HepG2 (cell line): ENCODE results near the gene PAIP2. TPM values are rescaled to one million over a fixed set of nuclear protein-coding genes. Genes with fewer than 3 reads are reported as not detected.

Experiments used
- ARHGAP35 ChIP-seq: sonication (generic); formaldehyde crosslinking; IDR thresholded peaks from 2 replicates; pipeline ENCODE4 v1.9.0; 2022; ENCODE audit warnings: mild to moderate bottlenecking, inconsistent platforms, moderate library complexity, missing genetic modification reagents, borderline replicate concordance
- ATRX ChIP-seq: sonication (generic); formaldehyde crosslinking; IDR thresholded peaks from 2 replicates; pipeline ENCODE4 v1.4.0; 2020; ENCODE audit warnings: missing genetic modification reagents, borderline replicate concordance
- BCLAF1 ChIP-seq: fragments of 450-650 bp; IDR thresholded peaks from 2 replicates; pipeline ENCODE4 v1.6.1; 2017; ENCODE audit warnings: mild to moderate bottlenecking
- ELK4 ChIP-seq: sonication (generic); formaldehyde crosslinking; IDR thresholded peaks from 2 replicates; pipeline ENCODE4 v1.9.0; 2021; ENCODE audit warnings: missing genetic modification reagents, borderline replicate concordance
- KDM2A ChIP-seq: sonication (generic); formaldehyde crosslinking; IDR thresholded peaks from 2 replicates; pipeline ENCODE4 v1.4.0; 2020; ENCODE audit warnings: low read depth, missing genetic modification reagents, borderline replicate concordance
- NFYB ChIP-seq: sonication (generic); formaldehyde crosslinking; IDR thresholded peaks from 2 replicates; pipeline ENCODE4 v1.4.0; 2020; ENCODE audit warnings: missing genetic modification reagents
- PHF20 ChIP-seq: sonication (generic); formaldehyde crosslinking; IDR thresholded peaks from 2 replicates; pipeline ENCODE4 v1.5.0; 2020; ENCODE audit warnings: mild to moderate bottlenecking, missing genetic modification reagents
- STAT6 ChIP-seq: sonication (generic); formaldehyde crosslinking; IDR thresholded peaks from 2 replicates; pipeline ENCODE4 v1.4.0; 2020; ENCODE audit warnings: missing genetic modification reagents, mild to moderate bottlenecking, borderline replicate concordance
- TP53 ChIP-seq: sonication (generic); formaldehyde crosslinking; conservative IDR thresholded peaks from 2 replicates; pipeline ENCODE4 v1.4.0; 2020; ENCODE audit warnings: missing genetic modification reagents
- ZBTB20 ChIP-seq: sonication (generic); formaldehyde crosslinking; IDR thresholded peaks from 2 replicates; pipeline ENCODE4 v1.8.1; 2023; ENCODE audit warnings: missing genetic modification reagents, low read depth, mild to moderate bottlenecking, borderline replicate concordance
- ZHX1 ChIP-seq: sonication (generic); formaldehyde crosslinking; IDR thresholded peaks from 2 replicates; pipeline ENCODE4 v1.8.1; 2022; ENCODE audit warnings: low read depth, mild to moderate bottlenecking, missing genetic modification reagents
- ZNF446 ChIP-seq: sonication (generic); formaldehyde crosslinking; IDR thresholded peaks from 2 replicates; pipeline ENCODE4 v1.5.0; 2020; ENCODE audit warnings: mild to moderate bottlenecking, missing genetic modification reagents
- ZNF543 ChIP-seq: sonication (generic); formaldehyde crosslinking; IDR thresholded peaks from 2 replicates; pipeline ENCODE4 v1.4.0; 2020; ENCODE audit warnings: mild to moderate bottlenecking, missing genetic modification reagents
- ZNF580 ChIP-seq: IDR thresholded peaks from 2 replicates; pipeline ENCODE4 v1.6.1; 2016; ENCODE audit warnings: low read depth, borderline replicate concordance
- ZNF740 ChIP-seq: sonication (generic); formaldehyde crosslinking; IDR thresholded peaks from 2 replicates; pipeline ENCODE4 v1.4.0; 2020; ENCODE audit warnings: missing genetic modification reagents
- ZSCAN30 ChIP-seq: sonication (generic); formaldehyde crosslinking; IDR thresholded peaks from 2 replicates; pipeline ENCODE4 v1.5.0; 2020; ENCODE audit warnings: mild to moderate bottlenecking, missing genetic modification reagents
- polyA plus RNA-seq, 8 experiments: library from polyadenylated mRNA; depleted of rRNA in 3 of 8; stranded (reverse) in 7 of 8; unstranded in 1 of 8; fragments of >200 nt; fragmentation: Illumina TruSeq in 4 of 8; extraction: Trizol in 4 of 8; gene quantifications; 2 replicates each; pipeline versions ENCODE4 v1.2.1 to v1.2.3, GENCODE V29; 2011 to 2016; ENCODE audit warnings: low read depth in 4 of 8, missing spikeins in 1 of 8, mixed read lengths in 1 of 8; ENCODE audit not compliant: insufficient read depth in 1 of 8
- total RNA-seq, 5 experiments: library from RNA; depleted of rRNA; stranded (reverse); fragments of >200 nt; fragmentation: Illumina TruSeq; extraction: Trizol; gene quantifications; 2 replicates each; pipeline ENCODE4 v1.2.3, GENCODE V29; 2016; ENCODE audit warnings: low read depth in 1 of 5

PAIP2 gene
- total and polyA plus RNA-seq, 2 of the 13 experiments (the other 11 are each of a cell fraction or from before 2014, with no cell fraction given), result 61.5 to 76.3 TPM

GRCh38 chr5:139341689-139342422, at the start of gene PAIP2 (continued):
- TF ChIP-seq ELK4 (CRISPR knock-in tag) (no peak), NFYB (no peak), BCLAF1 (no peak), ZNF543 (CRISPR knock-in tag) (peak; percentile 75), ZSCAN30 (CRISPR knock-in tag) (no peak), ARHGAP35 (CRISPR knock-in tag) (no peak), TP53 (CRISPR knock-in tag) (no peak), ZBTB20 (CRISPR knock-in tag) (no peak; the same call in 1 of the 2 replicates), PHF20 (CRISPR knock-in tag) (peak; percentile 80), ZNF446 (CRISPR knock-in tag) (no peak), ZNF580 (CRISPR knock-in tag) (peak; percentile 26; the same call in 1 of the 2 replicates), ZNF740 (no peak; the same call in 1 of the 2 replicates), ATRX (CRISPR knock-in tag) (no peak), ZHX1 (CRISPR knock-in tag) (no peak), KDM2A (CRISPR knock-in tag) (peak; percentile 84; the same call in 1 of the 2 replicates), STAT6 (CRISPR knock-in tag) (peak; percentile 57; the same call in 1 of the 2 replicates)
